ENCODE data around the gene HYKK. TPM values are rescaled to one million over a fixed set of nuclear protein-coding genes. Genes with fewer than 3 reads are reported as not detected.

HYKK gene
- total and polyA plus RNA-seq, 2 of the 13 experiments (the other 11 are each of a cell fraction or from before 2014, with no cell fraction given), result 3.5 to 5.4 TPM

- TF ChIP-seq, protein P1, sequence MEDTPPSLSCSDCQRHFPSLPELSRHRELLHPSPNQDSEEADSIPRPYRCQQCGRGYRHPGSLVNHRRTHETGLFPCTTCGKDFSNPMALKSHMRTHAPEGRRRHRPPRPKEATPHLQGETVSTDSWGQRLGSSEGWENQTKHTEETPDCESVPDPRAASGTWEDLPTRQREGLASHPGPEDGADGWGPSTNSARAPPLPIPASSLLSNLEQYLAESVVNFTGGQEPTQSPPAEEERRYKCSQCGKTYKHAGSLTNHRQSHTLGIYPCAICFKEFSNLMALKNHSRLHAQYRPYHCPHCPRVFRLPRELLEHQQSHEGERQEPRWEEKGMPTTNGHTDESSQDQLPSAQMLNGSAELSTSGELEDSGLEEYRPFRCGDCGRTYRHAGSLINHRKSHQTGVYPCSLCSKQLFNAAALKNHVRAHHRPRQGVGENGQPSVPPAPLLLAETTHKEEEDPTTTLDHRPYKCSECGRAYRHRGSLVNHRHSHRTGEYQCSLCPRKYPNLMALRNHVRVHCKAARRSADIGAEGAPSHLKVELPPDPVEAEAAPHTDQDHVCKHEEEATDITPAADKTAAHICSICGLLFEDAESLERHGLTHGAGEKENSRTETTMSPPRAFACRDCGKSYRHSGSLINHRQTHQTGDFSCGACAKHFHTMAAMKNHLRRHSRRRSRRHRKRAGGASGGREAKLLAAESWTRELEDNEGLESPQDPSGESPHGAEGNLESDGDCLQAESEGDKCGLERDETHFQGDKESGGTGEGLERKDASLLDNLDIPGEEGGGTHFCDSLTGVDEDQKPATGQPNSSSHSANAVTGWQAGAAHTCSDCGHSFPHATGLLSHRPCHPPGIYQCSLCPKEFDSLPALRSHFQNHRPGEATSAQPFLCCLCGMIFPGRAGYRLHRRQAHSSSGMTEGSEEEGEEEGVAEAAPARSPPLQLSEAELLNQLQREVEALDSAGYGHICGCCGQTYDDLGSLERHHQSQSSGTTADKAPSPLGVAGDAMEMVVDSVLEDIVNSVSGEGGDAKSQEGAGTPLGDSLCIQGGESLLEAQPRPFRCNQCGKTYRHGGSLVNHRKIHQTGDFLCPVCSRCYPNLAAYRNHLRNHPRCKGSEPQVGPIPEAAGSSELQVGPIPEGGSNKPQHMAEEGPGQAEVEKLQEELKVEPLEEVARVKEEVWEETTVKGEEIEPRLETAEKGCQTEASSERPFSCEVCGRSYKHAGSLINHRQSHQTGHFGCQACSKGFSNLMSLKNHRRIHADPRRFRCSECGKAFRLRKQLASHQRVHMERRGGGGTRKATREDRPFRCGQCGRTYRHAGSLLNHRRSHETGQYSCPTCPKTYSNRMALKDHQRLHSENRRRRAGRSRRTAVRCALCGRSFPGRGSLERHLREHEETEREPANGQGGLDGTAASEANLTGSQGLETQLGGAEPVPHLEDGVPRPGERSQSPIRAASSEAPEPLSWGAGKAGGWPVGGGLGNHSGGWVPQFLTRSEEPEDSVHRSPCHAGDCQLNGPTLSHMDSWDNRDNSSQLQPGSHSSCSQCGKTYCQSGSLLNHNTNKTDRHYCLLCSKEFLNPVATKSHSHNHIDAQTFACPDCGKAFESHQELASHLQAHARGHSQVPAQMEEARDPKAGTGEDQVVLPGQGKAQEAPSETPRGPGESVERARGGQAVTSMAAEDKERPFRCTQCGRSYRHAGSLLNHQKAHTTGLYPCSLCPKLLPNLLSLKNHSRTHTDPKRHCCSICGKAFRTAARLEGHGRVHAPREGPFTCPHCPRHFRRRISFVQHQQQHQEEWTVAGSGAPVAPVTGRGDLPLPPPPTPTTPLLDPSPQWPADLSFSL (CRISPR knock-in tag; IDR thresholded peaks at IDR 0.05), result no peak
- TF ChIP-seq THAP8 (CRISPR knock-in tag; IDR thresholded peaks at IDR 0.05; ENCODE audit: borderline replicate concordance) (no peak), ZNF652 (CRISPR knock-in tag; IDR thresholded peaks at IDR 0.05; ENCODE audit: borderline replicate concordance, low read depth) (peak; percentile 21; the same call in 1 of the 2 replicates), SMYD3 (CRISPR knock-in tag; IDR thresholded peaks at IDR 0.05) (peak; percentile 19; the same call in 1 of the 2 replicates), TP53 (CRISPR knock-in tag; conservative IDR thresholded peaks at IDR 0.05) (0 out of 2 replicates have a peak, but pooled peaks have one; percentile 18), RFXANK (CRISPR knock-in tag; IDR thresholded peaks at IDR 0.05) (no peak), NAIF1 (CRISPR knock-in tag; IDR thresholded peaks at IDR 0.05; ENCODE audit: borderline replicate concordance) (no peak), CREBL2 (CRISPR knock-in tag; IDR thresholded peaks at IDR 0.05; ENCODE audit: borderline replicate concordance) (no peak), RNF2 (conservative IDR thresholded peaks at IDR 0.05; ENCODE audit: low read depth) (no peak), ZNF101 (CRISPR knock-in tag; IDR thresholded peaks at IDR 0.05; ENCODE audit: borderline replicate concordance, low read depth) (no peak), ZBTB1 (CRISPR knock-in tag; IDR thresholded peaks at IDR 0.05; ENCODE audit: borderline replicate concordance) (no peak), SUZ12 (IDR thresholded peaks at IDR 0.05; ENCODE audit: low read depth, low read length) (no peak), ZHX1 (CRISPR knock-in tag; IDR thresholded peaks at IDR 0.05; ENCODE audit: low read depth) (no peak), ZNF17 (CRISPR knock-in tag; IDR thresholded peaks at IDR 0.05) (no peak), ZNF563 (CRISPR knock-in tag; IDR thresholded peaks at IDR 0.05) (0 out of 2 replicates have a peak, but pooled peaks have one; percentile 26), ZNF589 (CRISPR knock-in tag; conservative IDR thresholded peaks at IDR 0.05) (0 out of 2 replicates have a peak, but pooled peaks have one; percentile 44), FOXC1 (CRISPR knock-in tag; IDR thresholded peaks at IDR 0.05; ENCODE audit: borderline replicate concordance) (peak; percentile 58; the same call in 1 of the 2 replicates)
- TF ChIP-seq, protein P2, sequence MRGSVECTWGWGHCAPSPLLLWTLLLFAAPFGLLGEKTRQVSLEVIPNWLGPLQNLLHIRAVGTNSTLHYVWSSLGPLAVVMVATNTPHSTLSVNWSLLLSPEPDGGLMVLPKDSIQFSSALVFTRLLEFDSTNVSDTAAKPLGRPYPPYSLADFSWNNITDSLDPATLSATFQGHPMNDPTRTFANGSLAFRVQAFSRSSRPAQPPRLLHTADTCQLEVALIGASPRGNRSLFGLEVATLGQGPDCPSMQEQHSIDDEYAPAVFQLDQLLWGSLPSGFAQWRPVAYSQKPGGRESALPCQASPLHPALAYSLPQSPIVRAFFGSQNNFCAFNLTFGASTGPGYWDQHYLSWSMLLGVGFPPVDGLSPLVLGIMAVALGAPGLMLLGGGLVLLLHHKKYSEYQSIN (CRISPR knock-in tag; IDR thresholded peaks at IDR 0.05; ENCODE audit: borderline replicate concordance), result no peak
Observed at GRCh38 chr15:78540141-78540870, 32.9 kb downstream of the HYKK start, which contains the start of gene PSMA4 (continued).

Measured in HepG2 (cell line).